ENCODE results near the gene KLK14. TPM values are rescaled to one million over a fixed set of nuclear protein-coding genes. Genes with fewer than 3 reads are reported as not detected.

The KLK14 gene
- total and polyA plus RNA-seq, 2 experiments from 2014 or later = 0.42 TPM; not detected in 1

- Mint-ChIP-seq H3K27ac (no peak overlapping the region), H3K36me3 (ENCODE audit: low read depth) (no peaks in the 10 kb centered on the region), H3K4me1 (peaks cover under 1% of the 10 kb centered on the region; the same call in 2 of the 3 replicates), H3K9me3 (peaks cover 13% of the 10 kb centered on the region; the same call in 2 of the 3 replicates), H3K27me3 (ENCODE audit: insufficient read depth, low read depth, poor library complexity) (no peaks in the 10 kb centered on the region), H3K4me3 (no peak overlapping the region)
- H3K4me1 ChIP-seq (ENCODE audit: insufficient read depth) = peaks cover 5% of the 10 kb centered on the region; the same call in 1 of the 2 replicates
- TF ChIP-seq ZNF331 (CRISPR knock-in tag; IDR thresholded peaks at IDR 0.05; ENCODE audit: low read depth) (no peak), JUNB (IDR thresholded peaks at IDR 0.05; ENCODE audit: unreplicated experiment) (no peak), EZH2 (IDR thresholded peaks at IDR 0.05; ENCODE audit: low read depth, unreplicated experiment) (no peak), CREB1 (CRISPR knock-in tag; IDR thresholded peaks at IDR 0.05; ENCODE audit: low read depth) (no peak), NANOG (IDR thresholded peaks at IDR 0.05; ENCODE audit: borderline replicate concordance) (no peak), CTCF (conservative IDR thresholded peaks at IDR 0.05; ENCODE audit: low read depth in 2 of 2) (no peak), STAT1 (IDR thresholded peaks at IDR 0.05; ENCODE audit: unreplicated experiment) (no peak), POLR2AphosphoS5 (IDR thresholded peaks at IDR 0.05; ENCODE audit: low read depth) (no peak), ZNF114 (CRISPR knock-in tag; IDR thresholded peaks at IDR 0.05) (no peak)
- TF ChIP-seq, protein P1, sequence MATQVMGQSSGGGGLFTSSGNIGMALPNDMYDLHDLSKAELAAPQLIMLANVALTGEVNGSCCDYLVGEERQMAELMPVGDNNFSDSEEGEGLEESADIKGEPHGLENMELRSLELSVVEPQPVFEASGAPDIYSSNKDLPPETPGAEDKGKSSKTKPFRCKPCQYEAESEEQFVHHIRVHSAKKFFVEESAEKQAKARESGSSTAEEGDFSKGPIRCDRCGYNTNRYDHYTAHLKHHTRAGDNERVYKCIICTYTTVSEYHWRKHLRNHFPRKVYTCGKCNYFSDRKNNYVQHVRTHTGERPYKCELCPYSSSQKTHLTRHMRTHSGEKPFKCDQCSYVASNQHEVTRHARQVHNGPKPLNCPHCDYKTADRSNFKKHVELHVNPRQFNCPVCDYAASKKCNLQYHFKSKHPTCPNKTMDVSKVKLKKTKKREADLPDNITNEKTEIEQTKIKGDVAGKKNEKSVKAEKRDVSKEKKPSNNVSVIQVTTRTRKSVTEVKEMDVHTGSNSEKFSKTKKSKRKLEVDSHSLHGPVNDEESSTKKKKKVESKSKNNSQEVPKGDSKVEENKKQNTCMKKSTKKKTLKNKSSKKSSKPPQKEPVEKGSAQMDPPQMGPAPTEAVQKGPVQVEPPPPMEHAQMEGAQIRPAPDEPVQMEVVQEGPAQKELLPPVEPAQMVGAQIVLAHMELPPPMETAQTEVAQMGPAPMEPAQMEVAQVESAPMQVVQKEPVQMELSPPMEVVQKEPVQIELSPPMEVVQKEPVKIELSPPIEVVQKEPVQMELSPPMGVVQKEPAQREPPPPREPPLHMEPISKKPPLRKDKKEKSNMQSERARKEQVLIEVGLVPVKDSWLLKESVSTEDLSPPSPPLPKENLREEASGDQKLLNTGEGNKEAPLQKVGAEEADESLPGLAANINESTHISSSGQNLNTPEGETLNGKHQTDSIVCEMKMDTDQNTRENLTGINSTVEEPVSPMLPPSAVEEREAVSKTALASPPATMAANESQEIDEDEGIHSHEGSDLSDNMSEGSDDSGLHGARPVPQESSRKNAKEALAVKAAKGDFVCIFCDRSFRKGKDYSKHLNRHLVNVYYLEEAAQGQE (IDR thresholded peaks at IDR 0.05; ENCODE audit: unreplicated experiment) = no peak
- TF ChIP-seq, protein P2, sequence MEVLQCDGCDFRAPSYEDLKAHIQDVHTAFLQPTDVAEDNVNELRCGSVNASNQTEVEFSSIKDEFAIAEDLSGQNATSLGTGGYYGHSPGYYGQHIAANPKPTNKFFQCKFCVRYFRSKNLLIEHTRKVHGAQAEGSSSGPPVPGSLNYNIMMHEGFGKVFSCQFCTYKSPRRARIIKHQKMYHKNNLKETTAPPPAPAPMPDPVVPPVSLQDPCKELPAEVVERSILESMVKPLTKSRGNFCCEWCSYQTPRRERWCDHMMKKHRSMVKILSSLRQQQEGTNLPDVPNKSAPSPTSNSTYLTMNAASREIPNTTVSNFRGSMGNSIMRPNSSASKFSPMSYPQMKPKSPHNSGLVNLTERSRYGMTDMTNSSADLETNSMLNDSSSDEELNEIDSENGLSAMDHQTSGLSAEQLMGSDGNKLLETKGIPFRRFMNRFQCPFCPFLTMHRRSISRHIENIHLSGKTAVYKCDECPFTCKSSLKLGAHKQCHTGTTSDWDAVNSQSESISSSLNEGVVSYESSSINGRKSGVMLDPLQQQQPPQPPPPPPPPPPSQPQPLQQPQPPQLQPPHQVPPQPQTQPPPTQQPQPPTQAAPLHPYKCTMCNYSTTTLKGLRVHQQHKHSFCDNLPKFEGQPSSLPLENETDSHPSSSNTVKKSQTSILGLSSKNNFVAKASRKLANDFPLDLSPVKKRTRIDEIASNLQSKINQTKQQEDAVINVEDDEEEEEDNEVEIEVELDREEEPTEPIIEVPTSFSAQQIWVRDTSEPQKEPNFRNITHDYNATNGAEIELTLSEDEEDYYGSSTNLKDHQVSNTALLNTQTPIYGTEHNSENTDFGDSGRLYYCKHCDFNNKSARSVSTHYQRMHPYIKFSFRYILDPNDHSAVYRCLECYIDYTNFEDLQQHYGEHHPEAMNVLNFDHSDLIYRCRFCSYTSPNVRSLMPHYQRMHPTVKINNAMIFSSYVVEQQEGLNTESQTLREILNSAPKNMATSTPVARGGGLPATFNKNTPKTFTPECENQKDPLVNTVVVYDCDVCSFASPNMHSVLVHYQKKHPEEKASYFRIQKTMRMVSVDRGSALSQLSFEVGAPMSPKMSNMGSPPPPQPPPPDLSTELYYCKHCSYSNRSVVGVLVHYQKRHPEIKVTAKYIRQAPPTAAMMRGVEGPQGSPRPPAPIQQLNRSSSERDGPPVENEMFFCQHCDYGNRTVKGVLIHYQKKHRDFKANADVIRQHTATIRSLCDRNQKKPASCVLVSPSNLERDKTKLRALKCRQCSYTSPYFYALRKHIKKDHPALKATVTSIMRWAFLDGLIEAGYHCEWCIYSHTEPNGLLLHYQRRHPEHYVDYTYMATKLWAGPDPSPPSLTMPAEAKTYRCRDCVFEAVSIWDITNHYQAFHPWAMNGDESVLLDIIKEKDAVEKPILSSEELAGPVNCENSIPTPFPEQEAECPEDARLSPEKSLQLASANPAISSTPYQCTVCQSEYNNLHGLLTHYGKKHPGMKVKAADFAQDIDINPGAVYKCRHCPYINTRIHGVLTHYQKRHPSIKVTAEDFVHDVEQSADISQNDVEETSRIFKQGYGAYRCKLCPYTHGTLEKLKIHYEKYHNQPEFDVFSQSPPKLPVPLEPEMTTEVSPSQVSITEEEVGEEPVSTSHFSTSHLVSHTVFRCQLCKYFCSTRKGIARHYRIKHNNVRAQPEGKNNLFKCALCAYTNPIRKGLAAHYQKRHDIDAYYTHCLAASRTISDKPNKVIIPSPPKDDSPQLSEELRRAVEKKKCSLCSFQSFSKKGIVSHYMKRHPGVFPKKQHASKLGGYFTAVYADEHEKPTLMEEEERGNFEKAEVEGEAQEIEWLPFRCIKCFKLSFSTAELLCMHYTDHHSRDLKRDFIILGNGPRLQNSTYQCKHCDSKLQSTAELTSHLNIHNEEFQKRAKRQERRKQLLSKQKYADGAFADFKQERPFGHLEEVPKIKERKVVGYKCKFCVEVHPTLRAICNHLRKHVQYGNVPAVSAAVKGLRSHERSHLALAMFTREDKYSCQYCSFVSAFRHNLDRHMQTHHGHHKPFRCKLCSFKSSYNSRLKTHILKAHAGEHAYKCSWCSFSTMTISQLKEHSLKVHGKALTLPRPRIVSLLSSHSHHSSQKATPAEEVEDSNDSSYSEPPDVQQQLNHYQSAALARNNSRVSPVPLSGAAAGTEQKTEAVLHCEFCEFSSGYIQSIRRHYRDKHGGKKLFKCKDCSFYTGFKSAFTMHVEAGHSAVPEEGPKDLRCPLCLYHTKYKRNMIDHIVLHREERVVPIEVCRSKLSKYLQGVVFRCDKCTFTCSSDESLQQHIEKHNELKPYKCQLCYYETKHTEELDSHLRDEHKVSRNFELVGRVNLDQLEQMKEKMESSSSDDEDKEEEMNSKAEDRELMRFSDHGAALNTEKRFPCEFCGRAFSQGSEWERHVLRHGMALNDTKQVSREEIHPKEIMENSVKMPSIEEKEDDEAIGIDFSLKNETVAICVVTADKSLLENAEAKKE (CRISPR knock-in tag; IDR thresholded peaks at IDR 0.05) = no peak
- TF ChIP-seq, protein P3, sequence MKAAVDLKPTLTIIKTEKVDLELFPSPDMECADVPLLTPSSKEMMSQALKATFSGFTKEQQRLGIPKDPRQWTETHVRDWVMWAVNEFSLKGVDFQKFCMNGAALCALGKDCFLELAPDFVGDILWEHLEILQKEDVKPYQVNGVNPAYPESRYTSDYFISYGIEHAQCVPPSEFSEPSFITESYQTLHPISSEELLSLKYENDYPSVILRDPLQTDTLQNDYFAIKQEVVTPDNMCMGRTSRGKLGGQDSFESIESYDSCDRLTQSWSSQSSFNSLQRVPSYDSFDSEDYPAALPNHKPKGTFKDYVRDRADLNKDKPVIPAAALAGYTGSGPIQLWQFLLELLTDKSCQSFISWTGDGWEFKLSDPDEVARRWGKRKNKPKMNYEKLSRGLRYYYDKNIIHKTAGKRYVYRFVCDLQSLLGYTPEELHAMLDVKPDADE (IDR thresholded peaks at IDR 0.05) = no peak
- no peaks in the 10 kb centered on the region for H3F3A ChIP-seq (replicated peaks; ENCODE audit: low read depth)
- no peak overlapping the region for H2AFZ ChIP-seq
- no peak for ATAC-seq
- no peaks in the 10 kb centered on the region for H3K27me3 ChIP-seq (ENCODE audit: insufficient read depth)
- DNase-seq (ENCODE audit: low spot score) = no peak
- H4K20me1 ChIP-seq (replicated peaks; ENCODE audit: insufficient read depth) = no peaks in the 10 kb centered on the region
- H3K9me2 ChIP-seq (ENCODE audit: insufficient read depth) = peaks cover 19% of the 10 kb centered on the region
- H3K4me3 ChIP-seq = no peak overlapping the region
- H3K4me2 ChIP-seq = no peak overlapping the region
- no peaks in the 10 kb centered on the region for H3K79me2 ChIP-seq (replicated peaks; ENCODE audit: insufficient read depth)
- no peaks in the 10 kb centered on the region; the same call in 1 of the 2 replicates for H3K36me3 ChIP-seq (ENCODE audit: insufficient read depth)
- no peak overlapping the region for H3K27ac ChIP-seq (ENCODE audit: low read depth)
Observed at GRCh38 chr19:51071095-51071405, 11.6 kb downstream of the KLK14 start.
